GM10266 (cell line): ENCODE data around the gene NKD2.

Source experiments
- DNase-seq: peaks from one replicate; pipeline ENCODE4 v3.0.0; 2012; ENCODE audit errors: extremely low spot score
- TF ChIP-seq, protein P1 (sequence below): IDR thresholded peaks from 2 replicates; pipeline ENCODE4 v1.5.1; 2012; ENCODE audit warnings: mild to moderate bottlenecking, low read depth; ENCODE audit not compliant: control insufficient read depth, insufficient read depth; ENCODE audit errors: missing control alignments

The NKD2 gene

DNA sequence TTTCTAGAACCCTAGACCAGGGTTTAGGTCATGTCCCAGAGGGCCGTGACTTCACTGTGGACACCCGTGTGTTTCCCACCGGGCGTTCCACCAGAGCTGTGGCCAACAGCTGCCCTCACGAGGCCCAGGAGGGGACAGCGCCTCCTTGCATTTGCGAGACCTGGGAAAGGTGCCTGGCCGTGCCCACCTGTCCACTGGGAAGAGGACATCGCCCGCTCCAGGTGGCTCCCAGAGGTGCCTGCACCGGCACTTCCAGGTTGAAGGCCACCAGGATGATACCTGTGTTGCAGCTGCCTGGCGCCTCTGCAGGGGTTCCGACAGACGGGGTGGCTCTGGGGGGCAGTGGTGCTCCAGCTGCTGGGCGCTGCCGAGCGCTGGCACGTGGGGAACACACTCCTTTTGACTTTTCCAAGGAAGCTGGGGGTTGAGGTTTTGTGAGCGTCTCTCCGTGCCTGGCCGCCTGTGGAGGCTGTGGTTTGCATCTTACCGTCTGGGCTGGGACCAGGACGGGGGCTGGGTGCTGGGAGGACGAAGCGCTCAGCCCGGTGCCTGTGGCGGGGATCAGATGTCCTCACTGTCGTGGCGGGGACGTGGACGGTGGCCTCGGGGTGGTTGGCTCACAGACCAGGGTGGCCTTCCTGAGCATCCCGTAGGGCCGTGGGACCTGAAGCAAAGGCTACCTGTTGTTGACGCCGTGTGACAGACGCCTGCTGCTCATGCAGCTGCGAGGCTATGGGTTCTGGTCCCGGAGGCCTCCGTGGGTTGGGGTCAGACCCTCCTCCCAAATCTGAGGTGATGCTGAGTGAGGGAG lies 19.2 kb downstream of the NKD2 start:
- no peak for DNase-seq
- TF ChIP-seq, protein P1, sequence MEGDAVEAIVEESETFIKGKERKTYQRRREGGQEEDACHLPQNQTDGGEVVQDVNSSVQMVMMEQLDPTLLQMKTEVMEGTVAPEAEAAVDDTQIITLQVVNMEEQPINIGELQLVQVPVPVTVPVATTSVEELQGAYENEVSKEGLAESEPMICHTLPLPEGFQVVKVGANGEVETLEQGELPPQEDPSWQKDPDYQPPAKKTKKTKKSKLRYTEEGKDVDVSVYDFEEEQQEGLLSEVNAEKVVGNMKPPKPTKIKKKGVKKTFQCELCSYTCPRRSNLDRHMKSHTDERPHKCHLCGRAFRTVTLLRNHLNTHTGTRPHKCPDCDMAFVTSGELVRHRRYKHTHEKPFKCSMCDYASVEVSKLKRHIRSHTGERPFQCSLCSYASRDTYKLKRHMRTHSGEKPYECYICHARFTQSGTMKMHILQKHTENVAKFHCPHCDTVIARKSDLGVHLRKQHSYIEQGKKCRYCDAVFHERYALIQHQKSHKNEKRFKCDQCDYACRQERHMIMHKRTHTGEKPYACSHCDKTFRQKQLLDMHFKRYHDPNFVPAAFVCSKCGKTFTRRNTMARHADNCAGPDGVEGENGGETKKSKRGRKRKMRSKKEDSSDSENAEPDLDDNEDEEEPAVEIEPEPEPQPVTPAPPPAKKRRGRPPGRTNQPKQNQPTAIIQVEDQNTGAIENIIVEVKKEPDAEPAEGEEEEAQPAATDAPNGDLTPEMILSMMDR: no peak

DNA sequence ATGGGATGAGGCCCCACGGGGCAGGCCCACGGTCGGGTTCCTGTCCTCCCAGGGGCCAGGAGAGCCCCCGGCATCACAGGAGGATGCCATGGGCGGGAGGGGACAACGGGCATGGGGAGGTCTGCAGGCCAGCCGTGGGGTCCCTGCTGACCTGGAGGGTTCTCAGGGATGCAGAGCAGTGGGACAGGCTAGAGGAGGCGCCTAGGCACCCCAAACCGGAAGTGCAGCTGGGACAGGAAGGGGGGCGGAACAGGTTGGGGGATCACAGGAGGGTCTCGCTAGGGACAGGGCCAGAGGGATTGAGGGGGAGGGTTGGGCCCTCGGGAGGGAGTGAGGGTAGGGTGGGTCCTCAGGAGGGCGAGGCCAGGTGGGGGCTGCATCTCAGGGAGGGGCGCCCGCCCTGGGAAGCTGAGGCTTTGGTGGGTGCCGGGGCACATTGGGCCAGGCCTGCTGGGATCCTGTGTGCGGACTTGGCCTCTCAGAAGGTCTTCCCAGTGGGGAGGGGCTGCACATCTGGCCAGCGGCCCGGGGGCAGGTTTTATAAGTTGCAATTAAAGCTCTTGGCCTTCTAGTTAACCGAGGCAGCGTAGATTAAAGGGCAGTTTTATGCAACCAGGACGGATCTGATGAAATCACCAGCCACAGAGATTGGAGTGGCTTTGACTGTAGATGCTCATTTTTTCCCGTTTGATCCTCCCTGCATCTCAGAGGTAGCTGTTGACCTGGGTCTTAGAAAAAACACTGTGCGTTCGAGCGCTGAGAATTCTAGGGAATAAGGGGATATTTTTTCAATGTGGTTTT lies 20.1 kb downstream of the NKD2 start:
- DNase-seq: no peak
- TF ChIP-seq, protein P1: no peak

DNA sequence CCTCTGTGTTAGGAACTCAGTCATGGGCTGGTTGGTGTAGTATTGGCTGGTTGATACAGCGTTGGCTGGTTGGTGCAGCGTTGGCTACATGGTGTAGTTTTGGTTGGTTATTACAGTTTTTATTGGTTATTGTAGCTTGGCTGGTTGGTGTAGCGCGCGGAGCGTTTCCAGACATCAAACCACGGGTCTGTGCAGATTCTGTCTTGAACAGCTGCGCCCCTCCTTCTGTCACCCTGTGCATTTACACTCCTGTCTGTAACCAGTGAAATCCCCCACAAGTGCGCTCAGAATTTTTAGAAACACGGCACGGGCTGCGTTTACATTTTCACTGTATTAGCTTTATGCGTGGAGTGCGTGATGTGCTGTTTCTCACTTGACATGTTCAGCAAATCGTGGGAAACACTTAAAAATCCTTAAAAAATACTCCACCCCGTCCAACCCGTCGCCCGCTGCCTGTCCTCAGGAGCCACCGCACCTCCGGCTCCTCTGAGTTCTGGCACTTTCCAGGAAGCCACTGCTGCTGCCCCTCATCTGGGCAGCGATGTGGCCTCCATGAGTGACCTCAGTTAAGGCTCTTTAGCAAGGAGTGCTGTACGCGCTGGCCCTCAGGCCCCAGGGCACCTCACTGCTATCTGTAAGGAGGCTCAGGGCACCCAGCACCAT lies 20.8 kb downstream of the NKD2 start:
- no peak for DNase-seq
- TF ChIP-seq, protein P1: no peak

DNA sequence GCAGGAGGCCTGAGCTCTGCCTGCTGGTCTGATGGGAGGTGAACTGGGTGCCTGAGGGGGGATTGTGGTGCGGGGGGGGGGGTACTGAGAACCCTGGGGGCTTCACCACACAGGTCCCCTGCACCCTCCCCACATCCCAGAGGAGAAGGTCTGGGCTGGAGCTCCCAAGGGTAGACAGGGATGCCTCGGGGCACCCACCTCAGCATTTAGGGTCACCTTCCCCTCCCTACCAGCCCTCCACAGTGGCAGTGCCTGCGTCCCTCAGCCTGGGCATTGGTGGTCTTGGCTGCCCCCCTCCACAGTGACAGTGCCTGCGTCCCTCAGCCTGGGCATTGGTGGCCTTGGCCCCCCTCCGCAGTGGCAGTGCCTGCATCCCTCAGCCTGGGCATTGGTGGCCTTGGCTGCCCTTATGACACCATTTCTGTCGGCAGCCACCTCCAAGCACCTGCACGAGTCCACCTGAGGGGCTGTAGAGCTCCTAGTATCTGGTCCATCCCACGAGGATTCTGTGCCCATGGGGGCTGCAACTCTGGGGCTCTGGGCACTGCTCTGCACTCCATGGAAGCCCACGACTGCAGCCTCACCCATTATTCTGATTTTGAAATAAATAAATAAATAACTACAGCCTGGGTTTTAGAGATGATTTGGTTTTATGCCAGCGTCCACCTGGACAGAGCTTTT lies 21.5 kb downstream of the NKD2 start:
- TF ChIP-seq, protein P1: no peak

DNA sequence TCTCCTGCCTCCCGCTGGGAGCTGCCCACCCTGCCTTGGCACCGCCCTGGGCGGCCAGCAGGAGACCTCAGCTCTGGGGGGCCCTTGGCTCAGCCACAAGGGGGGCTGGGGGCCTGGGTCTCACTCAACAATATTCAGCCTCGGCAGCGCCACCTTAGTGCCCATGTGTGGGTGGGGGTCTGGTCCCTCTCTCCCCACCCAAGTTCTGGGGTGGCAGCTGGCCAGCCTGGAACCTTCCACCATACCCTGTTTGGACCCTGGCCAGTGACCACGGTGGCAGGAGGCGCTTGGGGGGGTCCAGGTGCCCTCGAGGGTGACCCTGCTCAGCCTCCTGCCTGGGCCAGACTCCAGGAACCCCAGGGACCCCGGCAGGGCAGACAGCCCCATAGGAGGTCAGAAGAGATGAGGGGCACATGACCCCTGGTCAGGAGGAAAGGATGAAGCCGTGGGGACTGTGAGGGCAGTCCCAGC lies 22.2 kb downstream of the NKD2 start:
- no peak for DNase-seq
- TF ChIP-seq, protein P1: no peak

More for the DNA sequence above, 21.5 kb downstream of the NKD2 start:
- DNase-seq: no peak

DNA sequence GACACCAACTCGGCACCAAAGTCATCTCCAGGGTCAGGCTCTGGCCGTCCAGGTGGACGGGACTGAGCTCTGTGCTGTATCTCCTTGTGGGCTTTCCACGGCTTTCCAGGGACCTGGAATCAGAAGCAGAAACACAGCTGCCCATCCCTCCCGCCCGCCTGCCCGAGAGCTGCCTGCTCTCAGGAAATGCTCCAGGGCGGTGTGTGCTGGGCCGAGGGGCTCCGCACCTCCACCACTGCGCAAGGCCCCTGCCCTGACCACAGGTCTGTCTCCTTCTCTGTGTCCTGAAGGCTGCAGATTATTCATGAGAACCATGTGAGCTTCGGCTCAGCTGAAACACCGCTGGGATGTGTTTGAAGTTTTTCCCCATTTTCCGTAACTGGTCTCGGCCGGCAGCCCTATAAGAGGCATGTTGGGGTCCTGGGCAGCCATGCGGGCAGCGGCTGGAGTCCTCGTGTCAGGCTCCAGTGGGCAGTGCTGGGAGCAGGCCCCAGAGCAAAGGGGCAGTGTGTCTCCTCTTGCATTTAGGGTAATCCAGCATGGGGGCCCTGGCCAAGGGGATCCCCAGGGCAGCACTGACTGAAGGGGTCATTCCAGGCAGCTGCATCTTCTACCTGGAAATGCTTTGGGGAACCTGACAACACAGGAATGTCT lies 22.8 kb downstream of the NKD2 start:
- DNase-seq: no peak
- TF ChIP-seq, protein P1: no peak
